Activated CD4-positive, alpha-beta T cell treated with anti-CD3 and anti-CD28 coated beads, Interleukin-2, amount 10 ng/mL, durations not matched to agents 24 days and 14 days (primary cell): ENCODE data around the gene TSC22D2. TPM values are rescaled to one million over a fixed set of nuclear protein-coding genes. Genes with fewer than 3 reads are reported as not detected.

Experiments
- DNase-seq: peaks from one replicate; pipeline ENCODE4 v3.0.0; 2022
- H3K27ac Mint-ChIP-seq: one replicate; pipeline ENCODE4 v1.8.0; 2022; ENCODE audit warnings: mild to moderate bottlenecking, mixed read lengths
- H3K27me3 Mint-ChIP-seq: one replicate; pipeline ENCODE4 v1.8.0; 2022; ENCODE audit warnings: mixed read lengths
- H3K36me3 Mint-ChIP-seq: one replicate; pipeline ENCODE4 v1.8.0; 2022; ENCODE audit warnings: low read depth, mild to moderate bottlenecking, mixed read lengths
- H3K4me1 Mint-ChIP-seq: one replicate; pipeline ENCODE4 v1.8.0; 2021; ENCODE audit warnings: mixed read lengths
- H3K4me3 Mint-ChIP-seq: one replicate; pipeline ENCODE4 v1.8.0; 2022; ENCODE audit warnings: mild to moderate bottlenecking, moderate library complexity, mixed read lengths
- H3K9me3 Mint-ChIP-seq: one replicate; pipeline ENCODE4 v1.8.0; 2021; ENCODE audit warnings: mixed read lengths
- intact Hi-C: fragments of 100-400 bp; cut with micrococcal nuclease; formaldehyde crosslinking; loops from one replicate; pipeline ENCODE4 v1.15.1; 2023
- total RNA-seq: library from RNA; stranded (reverse); gene quantifications from 2 replicates; pipeline ENCODE4 v1.2.3, GENCODE V29; 2022

Gene TSC22D2
- total RNA-seq, 1 donor from 2014 or later = 16.4 TPM

- Mint-ChIP-seq H3K36me3 (no peaks in the 10 kb centered on the region), H3K27me3 (peaks cover 23% of the 10 kb centered on the region), H3K9me3 (no peaks in the 10 kb centered on the region), H3K4me3 (no peak overlapping the region), H3K27ac (no peak overlapping the region), H3K4me1 (no peaks in the 10 kb centered on the region)
- intact Hi-C loops = no loop called here
- no peak for DNase-seq
Observed at GRCh38 chr3:150396491-150396890, 11.6 kb upstream of the TSC22D2 start.

GRCh38 chr3:150396956-150397550 is 11.0 kb upstream of the TSC22D2 start:
- no peak for DNase-seq
- H3K27me3 Mint-ChIP-seq = peaks cover 23% of the 10 kb centered on the region
- H3K9me3 Mint-ChIP-seq = no peaks in the 10 kb centered on the region
- no peaks in the 10 kb centered on the region for H3K36me3 Mint-ChIP-seq
- H3K4me1 Mint-ChIP-seq = no peaks in the 10 kb centered on the region
- H3K4me3 Mint-ChIP-seq = no peak overlapping the region
- intact Hi-C loops = no loop called here
- no peak overlapping the region for H3K27ac Mint-ChIP-seq

GRCh38 chr3:150399060-150399459 is 9.0 kb upstream of the TSC22D2 start:
- Mint-ChIP-seq H3K9me3 (peaks cover under 1% of the 10 kb centered on the region), H3K4me1 (no peaks in the 10 kb centered on the region), H3K4me3 (no peak overlapping the region), H3K27me3 (peaks cover 22% of the 10 kb centered on the region), H3K27ac (no peak overlapping the region), H3K36me3 (no peaks in the 10 kb centered on the region)
- DNase-seq = no peak
- intact Hi-C loops = no loop called here

- Mint-ChIP-seq H3K4me1 (no peaks in the 10 kb centered on the region), H3K36me3 (no peaks in the 10 kb centered on the region), H3K27me3 (peaks cover 25% of the 10 kb centered on the region), H3K9me3 (peaks cover 3% of the 10 kb centered on the region), H3K27ac (no peak overlapping the region), H3K4me3 (no peak overlapping the region)
- no peak for DNase-seq
- intact Hi-C loops = loop anchor here (10.0 kb wide), 1 partner anchor 176 kb away; no protein-coding TSS in a partner anchor
Observed at GRCh38 chr3:150401285-150401684, 6.8 kb upstream of the TSC22D2 start.

- Mint-ChIP-seq H3K36me3 (no peaks in the 10 kb centered on the region), H3K27me3 (peaks cover 25% of the 10 kb centered on the region), H3K9me3 (peaks cover 3% of the 10 kb centered on the region), H3K4me3 (no peak overlapping the region), H3K4me1 (no peaks in the 10 kb centered on the region), H3K27ac (no peak overlapping the region)
- no peak for DNase-seq
- intact Hi-C loops = loop anchor here (10.0 kb wide), 1 partner anchor 177 kb away; no protein-coding TSS in a partner anchor
Observed at GRCh38 chr3:150402217-150402616, 5.9 kb upstream of the TSC22D2 start.

- intact Hi-C loops = loop anchor here (10.0 kb wide), 1 partner anchor 179 kb away; no protein-coding TSS in a partner anchor
- Mint-ChIP-seq H3K4me1 (peaks cover 5% of the 10 kb centered on the region), H3K27ac (no peak overlapping the region), H3K4me3 (no peak overlapping the region), H3K27me3 (peaks cover 16% of the 10 kb centered on the region), H3K9me3 (peaks cover 3% of the 10 kb centered on the region), H3K36me3 (no peaks in the 10 kb centered on the region)
- no peak for DNase-seq
Observed at GRCh38 chr3:150404023-150404422, 4.1 kb upstream of the TSC22D2 start.

GRCh38 chr3:150407051-150407807 is 869 bp upstream of the TSC22D2 start:
- peaks cover 10% of the 10 kb centered on the region for H3K36me3 Mint-ChIP-seq
- intact Hi-C loops = loop anchor here (5.0 to 10.0 kb wide), 2 partner anchors 182 to 795 kb away; partner anchors contain the start of gene GPR171

GRCh38 chr3:150407808-150408220 is 284 bp upstream of the TSC22D2 start:
- peak overlapping the region; percentile 81 for H3K4me3 Mint-ChIP-seq
- peak overlapping the region; percentile 92 for H3K27ac Mint-ChIP-seq
- intact Hi-C loops = loop anchor here (1.0 to 10.0 kb wide), 7 partner anchors 23 to 794 kb away; partner anchors contain the start of genes COMMD2, EIF2A, GPR171 and SELENOT
- H3K4me1 Mint-ChIP-seq = peaks cover 20% of the 10 kb centered on the region
- no peak for DNase-seq
- H3K9me3 Mint-ChIP-seq = peaks cover 3% of the 10 kb centered on the region
- peaks cover 14% of the 10 kb centered on the region for H3K36me3 Mint-ChIP-seq
- H3K27me3 Mint-ChIP-seq = peaks cover 8% of the 10 kb centered on the region

More at GRCh38 chr3:150407051-150407807, 869 bp upstream of the TSC22D2 start:
- Mint-ChIP-seq H3K4me3 (peak overlapping the region; percentile 81), H3K27ac (peak overlapping the region; percentile 92), H3K27me3 (peaks cover 8% of the 10 kb centered on the region), H3K4me1 (peaks cover 14% of the 10 kb centered on the region), H3K9me3 (peaks cover 3% of the 10 kb centered on the region)
- no peak for DNase-seq

GRCh38 chr3:150409125-150409511 is 1.0 kb downstream of the TSC22D2 start:
- Mint-ChIP-seq H3K4me1 (peaks cover 25% of the 10 kb centered on the region), H3K4me3 (peak overlapping the region; percentile 81), H3K27me3 (peaks cover 6% of the 10 kb centered on the region), H3K27ac (peak overlapping the region; percentile 92), H3K36me3 (peaks cover 23% of the 10 kb centered on the region), H3K9me3 (peaks cover 3% of the 10 kb centered on the region)
- intact Hi-C loops = loop anchor here (1.0 to 10.0 kb wide), 5 partner anchors 86 to 793 kb away; partner anchors contain the start of genes COMMD2, GPR171 and SELENOT
- no peak for DNase-seq

GRCh38 chr3:150409512-150410310 is 1.6 kb downstream of the TSC22D2 start:
- peaks cover 30% of the 10 kb centered on the region for H3K4me1 Mint-ChIP-seq
- no peaks in the 10 kb centered on the region for H3K9me3 Mint-ChIP-seq
- H3K27me3 Mint-ChIP-seq = peaks cover 4% of the 10 kb centered on the region
- peaks cover 28% of the 10 kb centered on the region for H3K36me3 Mint-ChIP-seq
- H3K4me3 Mint-ChIP-seq = peak overlapping the region; percentile 81
- peak overlapping the region; percentile 92 for H3K27ac Mint-ChIP-seq
- intact Hi-C loops = loop anchor here (1.0 to 10.0 kb wide), 8 partner anchors 86 to 793 kb away; partner anchors contain the start of genes COMMD2, ERICH6, GPR171 and PFN2
- peak; percentile 89 for DNase-seq

- H3K36me3 Mint-ChIP-seq = peaks cover 34% of the 10 kb centered on the region
- H3K9me3 Mint-ChIP-seq = no peaks in the 10 kb centered on the region
- H3K4me1 Mint-ChIP-seq = peaks cover 37% of the 10 kb centered on the region
- H3K27ac Mint-ChIP-seq = peak overlapping the region; percentile 57
- H3K27me3 Mint-ChIP-seq = peaks cover 4% of the 10 kb centered on the region
- DNase-seq = peak; percentile 79
- peak overlapping the region; percentile 81 for H3K4me3 Mint-ChIP-seq
- intact Hi-C loops = loop anchor here (1.0 to 10.0 kb wide), 4 partner anchors 292 to 596 kb away; partner anchors contain the start of genes ERICH6, PFN2 and RNF13
Observed at GRCh38 chr3:150410311-150411105, 2.4 kb downstream of the TSC22D2 start.

GRCh38 chr3:150411106-150411460 is 3.0 kb downstream of the TSC22D2 start:
- no peak for DNase-seq
- Mint-ChIP-seq H3K27me3 (peaks cover 4% of the 10 kb centered on the region), H3K36me3 (peaks cover 39% of the 10 kb centered on the region), H3K27ac (peak overlapping the region; percentile 57), H3K4me3 (peak overlapping the region; percentile 81), H3K9me3 (no peaks in the 10 kb centered on the region), H3K4me1 (peaks cover 41% of the 10 kb centered on the region)
- intact Hi-C loops = loop anchor here (1.0 to 10.0 kb wide), 4 partner anchors 291 to 596 kb away; partner anchors contain the start of genes ERICH6, PFN2 and RNF13
